HCT116 (cell line): Measurements from ENCODE around the gene SLC6A18. TPM values are rescaled to one million over a fixed set of nuclear protein-coding genes. Genes with fewer than 3 reads are reported as not detected.

Source experiments
- ATAC-seq: fragments of 200-7000 bp; cut with Tn5 transposase; 2 replicates; pipeline ENCODE4 v1.9.1; 2020; ENCODE audit warnings: mild to moderate bottlenecking, moderate library complexity
- BruUV-seq: library from RNA; stranded (reverse); fragments of 400-500 nt; replicated peaks from 2 replicates; lab custom pipeline; 2021; lab: Mats Ljungman, UMichigan
- CTCF ChIA-PET: fragments of 300-600 bp; sonication (Branson Sonifier 250); formaldehyde crosslinking; loops from one replicate; lab custom pipeline; 2021; ENCODE audit warnings: antibody characterized with exemption; lab: Charles Lee
- POLR2A ChIA-PET: fragments of 300-600, 350-600 bp; sonication (Branson Sonifier 250); formaldehyde crosslinking; loops from one replicate; lab custom pipeline; 2021; ENCODE audit warnings: antibody characterized with exemption; lab: Charles Lee
- RAD21 ChIA-PET, 2 experiments: fragments of 300-600 bp; sonication (Branson Sonifier 250); formaldehyde crosslinking; loops; one replicate each; lab custom pipeline; 2023; ENCODE audit warnings: low total read pairs in 2 of 2; ENCODE audit not compliant: uncharacterized antibody in 2 of 2, unreplicated experiment in 2 of 2, low non-redundant PET in 1 of 2; lab: Charles Lee
- DNase-seq: peaks from one replicate; pipeline ENCODE4 v3.0.0-alpha.2; 2010; ENCODE audit warnings: low read depth, low spot score
- H2AFZ ChIP-seq: fragments of 200-600 bp; shearing (Covaris generic), sonication (generic); 2 replicates; pipeline ENCODE4 v1.6.1; 2017; ENCODE audit warnings: low read depth, mixed run types, mixed read lengths, antibody characterized with exemption, low read length; ENCODE audit not compliant: poor library complexity, severe bottlenecking
- H3K27ac ChIP-seq: 2 replicates; pipeline ENCODE4 v1.5.1; 2012; ENCODE audit warnings: low read depth, low read length
- H3K27me3 ChIP-seq: fragments of 200-600 bp; sonication (generic); 2 replicates; pipeline ENCODE4 v1.6.1; 2016; ENCODE audit warnings: mixed run types, low read length, mixed read lengths; ENCODE audit not compliant: insufficient read depth
- H3K36me3 ChIP-seq, 2 experiments: fragments of 200-500 bp in 1 of 2; fragments of 200-600 bp in 1 of 2; sonication (Bioruptor generic) in 1 of 2; sonication (generic) in 1 of 2; 2 replicates each; pipeline versions ENCODE4 v1.5.1 to v1.6.1; 2014 to 2016; ENCODE audit warnings: low read length in 2 of 2, inconsistent platforms in 1 of 2, mixed read lengths in 1 of 2, mixed run types in 1 of 2; ENCODE audit not compliant: insufficient read depth in 2 of 2, control insufficient read depth in 1 of 2
- H3K4me1 ChIP-seq, 2 experiments: fragments of 200-600 bp in 1 of 2; sonication (generic) in 1 of 2; 2 replicates each; pipeline versions ENCODE4 v1.5.1 to v1.6.1; 2012 to 2017; ENCODE audit warnings: low read length in 2 of 2, inconsistent platforms in 1 of 2, mild to moderate bottlenecking in 1 of 2, mixed read lengths in 1 of 2, mixed run types in 1 of 2, moderate library complexity in 1 of 2; ENCODE audit not compliant: insufficient read depth in 2 of 2, control insufficient read depth in 1 of 2
- H3K4me2 ChIP-seq: fragments of 200-600 bp; sonication (generic); 2 replicates; pipeline ENCODE4 v1.6.1; 2017; ENCODE audit warnings: mixed run types, low read length, mixed read lengths
- H3K4me3 ChIP-seq, 2 experiments: fragments of 200-600 bp in 1 of 2; sonication (generic) in 1 of 2; replicated peaks in 1 of 2; 2 replicates each; pipeline ENCODE4 v1.5.1; 2011 to 2016; ENCODE audit warnings: low read length in 2 of 2, control low read depth in 1 of 2, low read depth in 1 of 2, mild to moderate bottlenecking in 1 of 2, mixed read lengths in 1 of 2, mixed run types in 1 of 2
- H3K79me2 ChIP-seq: fragments of 200-600 bp; sonication (generic); 2 replicates; pipeline ENCODE4 v1.6.1; 2017; ENCODE audit warnings: mild to moderate bottlenecking, mixed run types, low read length, moderate library complexity, mixed read lengths; ENCODE audit not compliant: insufficient read depth
- H3K9ac ChIP-seq: fragments of 200-600 bp; sonication (generic); 2 replicates; pipeline ENCODE4 v1.6.1; 2016; ENCODE audit warnings: low read length, mixed read lengths
- H3K9me2 ChIP-seq: fragments of 200-600 bp; sonication (generic), shearing (Covaris generic); 2 replicates; pipeline ENCODE4 v1.6.1; 2017; ENCODE audit warnings: mixed run types, mild to moderate bottlenecking, moderate library complexity; ENCODE audit not compliant: insufficient read depth
- H3K9me3 ChIP-seq, 2 experiments: fragments of 200-500 bp in 1 of 2; fragments of 200-600 bp in 1 of 2; sonication (Bioruptor generic) in 1 of 2; sonication (generic) in 1 of 2; 2 replicates each; pipeline ENCODE4 v1.6.1; 2014 to 2017; ENCODE audit warnings: low read length in 2 of 2, mixed read lengths in 2 of 2, inconsistent platforms in 1 of 2, low read depth in 1 of 2, mild to moderate bottlenecking in 1 of 2, mixed run types in 1 of 2, moderate library complexity in 1 of 2; ENCODE audit not compliant: control insufficient read depth in 1 of 2, insufficient read depth in 1 of 2
- H4K20me1 ChIP-seq: fragments of 200-600 bp; sonication (generic), shearing (Covaris generic); 2 replicates; pipeline ENCODE4 v1.6.1; 2017; ENCODE audit warnings: mixed run types, mild to moderate bottlenecking, moderate library complexity; ENCODE audit not compliant: insufficient read depth
- CBX3 ChIP-seq: IDR thresholded peaks from 2 replicates; pipeline ENCODE4 v1.6.1; 2012; ENCODE audit warnings: low read depth
- CTCF ChIP-seq, 3 experiments: fragments of 200-600 bp in 1 of 3; sonication (generic) in 1 of 3; IDR thresholded peaks in 2 of 3; conservative IDR thresholded peaks in 1 of 3; 2 replicates each; pipeline ENCODE4 v1.5.1; 2012 to 2017; ENCODE audit warnings: low read depth in 2 of 3, low read length in 2 of 3, antibody characterized with exemption in 1 of 3, borderline replicate concordance in 1 of 3, control low read depth in 1 of 3, mild to moderate bottlenecking in 1 of 3, mixed read lengths in 1 of 3, mixed run types in 1 of 3, moderate library complexity in 1 of 3; ENCODE audit not compliant: insufficient read depth in 1 of 3
- EGR1 ChIP-seq: IDR thresholded peaks from 2 replicates; pipeline ENCODE4 v1.6.1; 2012; ENCODE audit warnings: low read depth
- ELF1 ChIP-seq: IDR thresholded peaks from 2 replicates; pipeline ENCODE4 v1.6.1; 2012; ENCODE audit warnings: low read depth, borderline replicate concordance
- EZH2phosphoT487 ChIP-seq: fragments of 200-600 bp; IDR thresholded peaks from 2 replicates; pipeline ENCODE4 v1.6.1; 2018; ENCODE audit warnings: antibody characterized with exemption, borderline replicate concordance
- JUND ChIP-seq: IDR thresholded peaks from 2 replicates; pipeline ENCODE4 v1.6.1; 2012
- POLR2AphosphoS5 ChIP-seq: IDR thresholded peaks from 2 replicates; pipeline ENCODE4 v1.6.1; 2011; ENCODE audit warnings: mild to moderate bottlenecking, low read depth, low read length, moderate library complexity
- RAD21 ChIP-seq: IDR thresholded peaks from 2 replicates; pipeline ENCODE4 v1.6.1; 2012; ENCODE audit warnings: low read depth, mild to moderate bottlenecking
- SIN3A ChIP-seq: IDR thresholded peaks from 2 replicates; pipeline ENCODE4 v1.6.1; 2012; ENCODE audit warnings: low read depth
- SRF ChIP-seq: IDR thresholded peaks from 2 replicates; pipeline ENCODE4 v1.6.1; 2012; ENCODE audit warnings: low read depth
- TCF7L2 ChIP-seq: IDR thresholded peaks from 2 replicates; pipeline ENCODE4 v1.7.0; 2011; ENCODE audit warnings: borderline replicate concordance, inconsistent platforms; ENCODE audit not compliant: insufficient read depth, insufficient read length; ENCODE audit errors: extremely low read depth
- YY1 ChIP-seq: IDR thresholded peaks from 2 replicates; pipeline ENCODE4 v1.6.1; 2011; ENCODE audit warnings: low read length, low read depth, moderate library complexity, mild to moderate bottlenecking; ENCODE audit not compliant: insufficient replicate concordance; ENCODE audit errors: extremely low read depth
- ZNF274 ChIP-seq: fragments of 200-500 bp; sonication (Bioruptor generic); IDR thresholded peaks from 2 replicates; pipeline ENCODE4 v1.6.1; 2014; ENCODE audit warnings: mild to moderate bottlenecking, low read depth, low read length, inconsistent platforms
- intact Hi-C: fragments of 100-400 bp; cut with micrococcal nuclease; formaldehyde crosslinking; loops from 2 replicates; pipeline ENCODE4 v1.10.0; 2022
- total RNA-seq: library from RNA; stranded (reverse); gene quantifications from one replicate; pipeline ENCODE4 v1.2.1, GENCODE V29; 2021; ENCODE audit not compliant: unreplicated experiment

The SLC6A18 gene
- total RNA-seq, 1 experiment from 2014 or later = not detected

- Histone ChIP-seq H3K27ac (no peak overlapping the region), H2AFZ (no peak overlapping the region), H3K27me3 (no peaks in the 10 kb centered on the region), H3K4me3 (no peak overlapping the region), H3K9me2 (no peaks in the 10 kb centered on the region), H4K20me1 (no peaks in the 10 kb centered on the region), H3K4me2 (no peak overlapping the region), H3K9ac (no peak overlapping the region), H3K4me1 (no peaks in the 10 kb centered on the region), H3K79me2 (no peaks in the 10 kb centered on the region), H3K9me3 (no peaks in the 10 kb centered on the region; a peak in 1 of 4 replicates), H3K36me3 (no peaks in the 10 kb centered on the region)
- no TSS peak for BruUV-seq
- TF ChIP-seq ELF1 = no peak
- no peak for TF ChIP-seq EZH2phosphoT487
- TF ChIP-seq CTCF (IDR thresholded peaks at IDR 0.05 in 2 of 3, conservative IDR thresholded peaks at IDR 0.05 in 1 of 3; ENCODE audit: borderline replicate concordance in 1 of 3, insufficient read depth in 1 of 3, low read depth in 2 of 3, low read length in 2 of 3) = no peak
- TF ChIP-seq JUND = no peak
- no peak for TF ChIP-seq SRF
- no peak for TF ChIP-seq RAD21
- TF ChIP-seq TCF7L2 = no peak
- no peak for TF ChIP-seq POLR2AphosphoS5
- TF ChIP-seq SIN3A = no peak
- TF ChIP-seq CBX3 = no peak
- no peak for TF ChIP-seq EGR1
- no peak for TF ChIP-seq YY1
- no peak for TF ChIP-seq ZNF274
- DNase-seq (no peak), ATAC-seq (no peak)
- intact Hi-C loops = no loop called here
- ChIA-PET CTCF (no interaction called here), POLR2A (no interaction called here), RAD21 (no interaction called here)
Observed at GRCh38 chr5:1210832-1211251, 14.3 kb upstream of the SLC6A18 start.
